Measurements from ENCODE around the gene CSNK2A1. TPM values are rescaled to one million over a fixed set of nuclear protein-coding genes. Genes with fewer than 3 reads are reported as not detected.

The CSNK2A1 gene
- total and polyA plus RNA-seq, 2 donors (not counting 1 experiment from before 2014, with no cell fraction given): 28.3 to 125 TPM

DNA sequence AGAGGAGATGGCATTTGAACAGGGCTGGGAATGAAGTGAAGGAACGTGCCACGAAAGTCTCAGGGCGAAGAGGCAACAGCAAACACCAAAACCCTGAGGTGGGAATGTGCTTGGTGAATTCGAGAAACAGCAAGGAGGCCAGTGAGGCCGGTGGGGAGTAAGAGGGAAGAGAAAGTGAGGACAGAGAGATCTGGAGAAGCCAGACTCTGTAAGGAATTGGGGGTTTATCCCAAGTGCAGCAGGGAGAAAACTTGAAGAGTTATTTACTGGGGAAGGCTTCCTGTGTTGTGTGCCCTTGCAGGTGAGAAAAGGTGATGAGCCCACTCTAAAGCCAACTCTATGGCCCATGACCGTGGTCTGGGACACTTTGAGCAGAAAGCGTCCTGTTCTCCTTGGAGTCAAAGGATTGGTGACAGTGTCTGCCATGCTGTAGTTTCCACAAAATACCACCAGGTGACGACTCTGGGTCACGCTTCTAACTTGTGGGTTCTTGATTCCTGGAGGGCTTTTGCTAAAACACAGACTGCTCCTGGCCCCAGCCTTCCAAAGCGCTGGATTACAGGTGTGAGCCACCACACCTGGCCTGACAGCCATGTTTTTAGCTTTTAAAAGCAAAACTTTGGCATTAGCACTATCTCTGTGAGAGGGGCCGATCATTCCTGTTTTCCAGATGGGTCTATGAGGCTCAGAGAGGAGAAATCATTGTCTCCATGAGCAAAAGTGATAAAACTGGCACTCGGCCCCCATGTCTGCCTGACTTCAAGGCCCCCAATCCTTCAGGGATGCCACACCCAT lies 18.0 kb upstream of the CSNK2A1 start:
- H3K27me3 ChIP-seq (replicated peaks in 1 of 4; ENCODE audit: control extremely low read depth in 1 of 4, control insufficient read depth in 3 of 4, insufficient read depth in 4 of 4, low read length in 3 of 4): peaks cover 0 to 4% (median 1%) of the 10 kb centered on the region in 4 experiments
- no peaks in the 10 kb centered on the region for H3K36me3 ChIP-seq (replicated peaks in 1 of 2; ENCODE audit: control extremely low read depth in 1 of 2, control insufficient read depth in 1 of 2, extremely low read depth in 1 of 2, insufficient read depth in 2 of 2, low read length in 1 of 2)
- Mint-ChIP-seq H3K9me3 (ENCODE audit: insufficient read depth) (no peaks in the 10 kb centered on the region), H3K4me1 (no peaks in the 10 kb centered on the region), H3K27me3 (peaks cover 14% of the 10 kb centered on the region), H3K4me3 (no peak overlapping the region), H3K27ac (no peak overlapping the region)
- no peaks in the 10 kb centered on the region for H4K20me1 ChIP-seq (ENCODE audit: control insufficient read depth, insufficient read depth, low read length, poor library complexity, severe bottlenecking)
- ATAC-seq (ENCODE audit: low read depth): peak; percentile 41
- CTCF ChIA-PET: interaction anchor here (0.7 to 2.3 kb wide), 6 partner anchors 11 to 177 kb away, joined by 3 to 13 read pairs (median 6); no protein-coding TSS in a partner anchor
- peak; percentile 50 for DNase-seq
- no peak for TF ChIP-seq EZH2 (IDR thresholded peaks at IDR 0.05; ENCODE audit: borderline replicate concordance, insufficient read depth, low read depth, low read length, poor library complexity, severe bottlenecking)
- TF ChIP-seq, protein P1, sequence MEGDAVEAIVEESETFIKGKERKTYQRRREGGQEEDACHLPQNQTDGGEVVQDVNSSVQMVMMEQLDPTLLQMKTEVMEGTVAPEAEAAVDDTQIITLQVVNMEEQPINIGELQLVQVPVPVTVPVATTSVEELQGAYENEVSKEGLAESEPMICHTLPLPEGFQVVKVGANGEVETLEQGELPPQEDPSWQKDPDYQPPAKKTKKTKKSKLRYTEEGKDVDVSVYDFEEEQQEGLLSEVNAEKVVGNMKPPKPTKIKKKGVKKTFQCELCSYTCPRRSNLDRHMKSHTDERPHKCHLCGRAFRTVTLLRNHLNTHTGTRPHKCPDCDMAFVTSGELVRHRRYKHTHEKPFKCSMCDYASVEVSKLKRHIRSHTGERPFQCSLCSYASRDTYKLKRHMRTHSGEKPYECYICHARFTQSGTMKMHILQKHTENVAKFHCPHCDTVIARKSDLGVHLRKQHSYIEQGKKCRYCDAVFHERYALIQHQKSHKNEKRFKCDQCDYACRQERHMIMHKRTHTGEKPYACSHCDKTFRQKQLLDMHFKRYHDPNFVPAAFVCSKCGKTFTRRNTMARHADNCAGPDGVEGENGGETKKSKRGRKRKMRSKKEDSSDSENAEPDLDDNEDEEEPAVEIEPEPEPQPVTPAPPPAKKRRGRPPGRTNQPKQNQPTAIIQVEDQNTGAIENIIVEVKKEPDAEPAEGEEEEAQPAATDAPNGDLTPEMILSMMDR (IDR thresholded peaks at IDR 0.05): peak; percentile 76
- H3K4me2 ChIP-seq (replicated peaks; ENCODE audit: low read depth, low read length, poor library complexity, severe bottlenecking): no peak overlapping the region
- H3K9ac ChIP-seq (ENCODE audit: low read length): no peak overlapping the region
- no peak overlapping the region for H3K27ac ChIP-seq (ENCODE audit: low read length in 2 of 2)
- POLR2A ChIA-PET: no interaction called here
- intact Hi-C loops (cut with micrococcal nuclease): loop anchor here (1.0 to 2.0 kb wide), 2 partner anchors 84 to 177 kb away; no protein-coding TSS in a partner anchor
- no peak overlapping the region for H2AFZ ChIP-seq (ENCODE audit: insufficient read depth, low read depth, low read length, poor library complexity, severe bottlenecking)
- H3K4me1 ChIP-seq (ENCODE audit: control insufficient read depth in 2 of 2, insufficient read depth in 2 of 2, low read length in 2 of 2): peaks cover 0 to 2% of the 10 kb centered on the region in 2 donors
- H3K4me3 ChIP-seq (ENCODE audit: control extremely low read depth in 1 of 5, extremely low read depth in 1 of 5, insufficient read depth in 1 of 5, low read depth in 2 of 5, low read length in 4 of 5): no peak overlapping the region
- H3K79me2 ChIP-seq (ENCODE audit: control insufficient read depth, insufficient read depth, low read length): no peaks in the 10 kb centered on the region
- H3K9me3 ChIP-seq (ENCODE audit: control extremely low read depth in 1 of 3, control insufficient read depth in 2 of 3, insufficient read depth in 1 of 3, low read length in 2 of 3): no peaks in the 10 kb centered on the region
- 37% methylated on average over 12 of the region's 12 CpGs for WGBS (ENCODE audit: insufficient coverage)

DNA sequence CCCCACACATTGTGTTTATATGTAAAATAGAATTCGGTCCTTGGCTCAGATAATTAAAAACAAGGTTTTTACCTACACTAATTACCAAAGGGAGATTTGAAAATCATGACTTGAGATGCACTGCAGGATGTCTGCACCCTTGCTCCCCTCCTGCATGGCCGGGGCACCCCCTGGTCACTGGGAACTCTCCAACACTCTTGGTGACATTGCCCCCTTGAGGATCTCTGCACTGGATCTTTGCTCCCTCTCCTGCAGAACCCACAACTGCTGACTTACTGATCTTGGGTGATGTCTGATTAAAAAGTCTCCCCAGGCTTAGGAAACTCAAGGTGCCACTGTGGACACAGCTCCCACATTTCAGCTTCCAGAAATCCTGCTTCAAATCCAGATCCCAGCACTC lies 17.1 kb upstream of the CSNK2A1 start:
- intact Hi-C loops (cut with micrococcal nuclease): loop anchor here (1.0 to 2.0 kb wide), 2 partner anchors 85 to 178 kb away; no protein-coding TSS in a partner anchor
- TF ChIP-seq, protein P1 (IDR thresholded peaks at IDR 0.05): no peak
- TF ChIP-seq EZH2 (IDR thresholded peaks at IDR 0.05; ENCODE audit: borderline replicate concordance, insufficient read depth, low read depth, low read length, poor library complexity, severe bottlenecking): no peak
- no peaks in the 10 kb centered on the region for H3K36me3 ChIP-seq (replicated peaks in 1 of 2; ENCODE audit: control extremely low read depth in 1 of 2, control insufficient read depth in 1 of 2, extremely low read depth in 1 of 2, insufficient read depth in 2 of 2, low read length in 1 of 2)
- no peaks in the 10 kb centered on the region for H3K9me3 ChIP-seq (ENCODE audit: control extremely low read depth in 1 of 3, control insufficient read depth in 2 of 3, insufficient read depth in 1 of 3, low read length in 2 of 3)
- Mint-ChIP-seq H3K4me1 (no peaks in the 10 kb centered on the region), H3K27me3 (peaks cover 15% of the 10 kb centered on the region), H3K4me3 (no peak overlapping the region), H3K9me3 (ENCODE audit: insufficient read depth) (no peaks in the 10 kb centered on the region), H3K27ac (no peak overlapping the region)
- ChIA-PET POLR2A (no interaction called here), CTCF (interaction anchor here (0.8 to 1.9 kb wide), 3 partner anchors 85 to 178 kb away, joined by 3 to 7 read pairs (median 4); no protein-coding TSS in a partner anchor)
- H3K27me3 ChIP-seq (replicated peaks in 1 of 4; ENCODE audit: control extremely low read depth in 1 of 4, control insufficient read depth in 3 of 4, insufficient read depth in 4 of 4, low read length in 3 of 4): peaks cover 0 to 7% (median 2%) of the 10 kb centered on the region in 4 experiments
- no peaks in the 10 kb centered on the region for H4K20me1 ChIP-seq (ENCODE audit: control insufficient read depth, insufficient read depth, low read length, poor library complexity, severe bottlenecking)
- ATAC-seq (ENCODE audit: low read depth) (no peak), DNase-seq (no peak)
- no peak overlapping the region for H2AFZ ChIP-seq (ENCODE audit: insufficient read depth, low read depth, low read length, poor library complexity, severe bottlenecking)
- whole genome bisulfite sequencing (ENCODE audit: insufficient coverage): 0% methylated on average over 1 of the region's 2 CpGs
- H3K4me2 ChIP-seq (replicated peaks; ENCODE audit: low read depth, low read length, poor library complexity, severe bottlenecking): no peak overlapping the region
- H3K27ac ChIP-seq (ENCODE audit: low read length in 2 of 2): no peak overlapping the region
- peaks cover 0 to 2% of the 10 kb centered on the region in 2 donors for H3K4me1 ChIP-seq (ENCODE audit: control insufficient read depth in 2 of 2, insufficient read depth in 2 of 2, low read length in 2 of 2)
- H3K79me2 ChIP-seq (ENCODE audit: control insufficient read depth, insufficient read depth, low read length): no peaks in the 10 kb centered on the region
- H3K9ac ChIP-seq (ENCODE audit: low read length): no peak overlapping the region
- no peak overlapping the region for H3K4me3 ChIP-seq (ENCODE audit: control extremely low read depth in 1 of 5, extremely low read depth in 1 of 5, insufficient read depth in 1 of 5, low read depth in 2 of 5, low read length in 4 of 5)
